IMR-90 (cell line): ENCODE measurements around the gene ESR2. TPM values are rescaled to one million over a fixed set of nuclear protein-coding genes. Genes with fewer than 3 reads are reported as not detected.

Experiments used
- ATAC-seq: fragments of 200-7000 bp; cut with Tn5 transposase; 2 replicates; pipeline ENCODE4 v1.9.1; 2020; ENCODE audit warnings: low read depth, mild to moderate bottlenecking, moderate library complexity
- BruUV-seq: library from RNA; stranded (reverse); fragments of 400-500 nt; replicated peaks from 2 replicates; lab custom pipeline; 2021; lab: Mats Ljungman, UMichigan
- CTCF ChIA-PET: fragments of 300-600 bp; formaldehyde crosslinking; extraction: SDS; loops from one replicate; lab custom pipeline; 2021; ENCODE audit warnings: antibody characterized with exemption; lab: Yijun Ruan, JAX
- POLR2A ChIA-PET: fragments of 300-600 bp; sonication (Branson Sonifier 250); formaldehyde crosslinking; loops from one replicate; lab custom pipeline; 2022; ENCODE audit warnings: antibody characterized with exemption; ENCODE audit not compliant: unreplicated experiment; lab: Charles Lee
- DNase-seq: peaks from one replicate; pipeline ENCODE4 v3.0.0; 2013
- H2AFZ ChIP-seq: replicated peaks from 2 replicates; pipeline ENCODE3; 2013; ENCODE audit warnings: low read length, mild to moderate bottlenecking; ENCODE audit not compliant: poor library complexity
- H2AK5ac ChIP-seq: 2 replicates; pipeline ENCODE4 v1.6.1; 2013; ENCODE audit warnings: low read depth, low read length, inconsistent platforms
- H2AK9ac ChIP-seq: replicated peaks from 2 replicates; pipeline ENCODE3; 2013; ENCODE audit warnings: mild to moderate bottlenecking, low read depth, low read length, moderate library complexity; ENCODE audit not compliant: poor library complexity
- H2BK120ac ChIP-seq: 2 replicates; pipeline ENCODE4 v1.6.1; 2013; ENCODE audit warnings: low read depth, low read length, inconsistent platforms
- H2BK15ac ChIP-seq: 3 replicates; pipeline ENCODE4 v1.6.1; 2013; ENCODE audit warnings: low read depth, low read length, inconsistent platforms
- H2BK20ac ChIP-seq: 2 replicates; pipeline ENCODE4 v1.6.1; 2013; ENCODE audit warnings: low read depth, mild to moderate bottlenecking, inconsistent platforms, low read length, moderate library complexity
- H2BK5ac ChIP-seq: 2 replicates; pipeline ENCODE4 v1.6.1; 2013; ENCODE audit warnings: mild to moderate bottlenecking, low read depth, low read length, inconsistent platforms; ENCODE audit not compliant: poor library complexity, severe bottlenecking
- H3K14ac ChIP-seq: replicated peaks from 2 replicates; pipeline ENCODE4 v1.6.1; 2013; ENCODE audit warnings: low read depth, low read length, inconsistent platforms
- H3K18ac ChIP-seq: 2 replicates; pipeline ENCODE4 v1.6.1; 2013; ENCODE audit warnings: low read depth, low read length, control low read depth
- H3K23ac ChIP-seq: 2 replicates; pipeline ENCODE4 v1.6.1; 2013; ENCODE audit warnings: low read depth, low read length, inconsistent platforms
- H3K27ac ChIP-seq: 2 replicates; pipeline ENCODE4 v1.5.1; 2013; ENCODE audit warnings: mild to moderate bottlenecking, control low read depth, low read length; ENCODE audit not compliant: insufficient read depth
- H3K27me3 ChIP-seq: 2 replicates; pipeline ENCODE4 v1.6.1; 2013; ENCODE audit warnings: low read length; ENCODE audit not compliant: control insufficient read depth, insufficient read depth
- H3K36me3 ChIP-seq: 2 replicates; pipeline ENCODE4 v1.6.1; 2013; ENCODE audit warnings: low read length, mixed read lengths; ENCODE audit not compliant: control insufficient read depth, insufficient read depth
- H3K4ac ChIP-seq: 2 replicates; pipeline ENCODE4 v1.6.1; 2013; ENCODE audit warnings: low read depth, low read length, inconsistent platforms
- H3K4me1 ChIP-seq: 2 replicates; pipeline ENCODE4 v1.6.1; 2013; ENCODE audit warnings: low read length, mixed read lengths; ENCODE audit not compliant: control insufficient read depth, insufficient read depth
- H3K4me2 ChIP-seq: 2 replicates; pipeline ENCODE4 v1.6.1; 2013; ENCODE audit warnings: low read depth, mild to moderate bottlenecking, control low read depth, low read length, moderate library complexity
- H3K4me3 ChIP-seq: 2 replicates; pipeline ENCODE4 v1.5.1; 2013; ENCODE audit warnings: low read depth, mild to moderate bottlenecking, control low read depth, low read length, moderate library complexity; ENCODE audit not compliant: insufficient read depth
- H3K56ac ChIP-seq: 2 replicates; pipeline ENCODE4 v1.6.1; 2013; ENCODE audit warnings: low read length, inconsistent platforms; ENCODE audit not compliant: insufficient read depth; ENCODE audit errors: extremely low read depth
- H3K79me1 ChIP-seq, 2 experiments: 2 replicates each; pipeline ENCODE4 v1.6.1; 2013; ENCODE audit warnings: low read length in 2 of 2, inconsistent platforms in 1 of 2, low read depth in 1 of 2
- H3K9ac ChIP-seq: 2 replicates; pipeline ENCODE4 v1.6.1; 2013; ENCODE audit warnings: low read depth, low read length, control low read depth
- H3K9me1 ChIP-seq: 2 replicates; pipeline ENCODE4 v1.6.1; 2013; ENCODE audit warnings: low read length, inconsistent platforms; ENCODE audit not compliant: insufficient read depth
- H3K9me3 ChIP-seq: 2 replicates; pipeline ENCODE4 v1.6.1; 2013; ENCODE audit warnings: low read length; ENCODE audit not compliant: control insufficient read depth, insufficient read depth
- H4K20me1 ChIP-seq: 2 replicates; pipeline ENCODE4 v1.6.1; 2013; ENCODE audit warnings: low read length, inconsistent platforms; ENCODE audit not compliant: insufficient read depth
- H4K5ac ChIP-seq: 2 replicates; pipeline ENCODE4 v1.6.1; 2013; ENCODE audit warnings: mild to moderate bottlenecking, low read depth, low read length, control low read depth
- H4K8ac ChIP-seq, 2 experiments: 2 replicates each; pipeline ENCODE4 v1.6.1; 2013; ENCODE audit warnings: low read depth in 2 of 2, low read length in 2 of 2, control low read depth in 1 of 2, inconsistent platforms in 1 of 2
- H4K91ac ChIP-seq: 2 replicates; pipeline ENCODE4 v1.6.1; 2013; ENCODE audit warnings: low read depth, low read length, inconsistent platforms; ENCODE audit not compliant: insufficient read depth
- BHLHE40 ChIP-seq: fragments of 150-350 bp; IDR thresholded peaks from 2 replicates; pipeline ENCODE4 v1.6.1; 2016; ENCODE audit warnings: mild to moderate bottlenecking, low read depth, low read length
- CEBPB ChIP-seq: IDR thresholded peaks from 2 replicates; pipeline ENCODE4 v1.6.1; 2012; ENCODE audit warnings: low read depth, low read length, improper control_type of control experiment
- CHD1 ChIP-seq: IDR thresholded peaks from 2 replicates; pipeline ENCODE4 v1.6.1; 2012; ENCODE audit warnings: low read depth, low read length, improper control_type of control experiment
- ELK1 ChIP-seq: fragments of 150-350 bp; IDR thresholded peaks from 2 replicates; pipeline ENCODE4 v1.6.1; 2016; ENCODE audit warnings: low read depth, mild to moderate bottlenecking, low read length, moderate library complexity, borderline replicate concordance
- FOS ChIP-seq: fragments of 150-350 bp; IDR thresholded peaks from 2 replicates; pipeline ENCODE4 v1.6.1; 2016; ENCODE audit warnings: low read depth, low read length
- MAFK ChIP-seq: IDR thresholded peaks from 2 replicates; pipeline ENCODE4 v1.6.1; 2012; ENCODE audit warnings: low read depth, low read length, improper control_type of control experiment
- MXI1 ChIP-seq: IDR thresholded peaks from 2 replicates; pipeline ENCODE4 v1.6.1; 2012; ENCODE audit warnings: low read depth, mild to moderate bottlenecking, low read length, moderate library complexity, borderline replicate concordance
- NFE2L2 ChIP-seq: fragments of 150-350 bp; IDR thresholded peaks from 2 replicates; pipeline ENCODE4 v1.6.1; 2016; ENCODE audit warnings: low read depth, mild to moderate bottlenecking, low read length
- POLR2A ChIP-seq: IDR thresholded peaks from 2 replicates; pipeline ENCODE4 v1.6.1; 2012; ENCODE audit warnings: mild to moderate bottlenecking, low read depth, low read length
- RAD21 ChIP-seq: IDR thresholded peaks from 2 replicates; pipeline ENCODE4 v1.6.1; 2012; ENCODE audit warnings: low read length, improper control_type of control experiment
- RCOR1 ChIP-seq: IDR thresholded peaks from 2 replicates; pipeline ENCODE4 v1.6.1; 2012; ENCODE audit warnings: mild to moderate bottlenecking, low read length, improper control_type of control experiment; ENCODE audit not compliant: insufficient replicate concordance
- USF2 ChIP-seq: fragments of 150-350 bp; IDR thresholded peaks from 2 replicates; pipeline ENCODE4 v1.6.1; 2017; ENCODE audit warnings: mild to moderate bottlenecking, antibody characterized with exemption, low read length, low read depth
- WGBS, 2 experiments: methylation state at CpG; one replicate each; pipeline versions ENCODE4 v1.1.5 to v1.1.7; 2013; ENCODE audit warnings: missing lambda C conversion rate in 2 of 2; ENCODE audit not compliant: insufficient read length in 1 of 2; ENCODE audit errors: extremely low coverage in 2 of 2; 5-methylcytosine and 5-hydroxymethylcytosine counted together
- dilution Hi-C: fragments of 300-500 bp; cut with HindIII; formaldehyde crosslinking; loops from one replicate; pipeline ENCODE4 v1.14.3; 2018; ENCODE audit warnings: low sequenced_read_pairs; ENCODE audit not compliant: unreplicated experiment
- in situ Hi-C: fragments of 300-500 bp; cut with MboI; formaldehyde crosslinking; loops from 3 replicates; pipeline ENCODE4 v1.14.3; 2019; ENCODE audit warnings: low sequenced_read_pairs, inconsistent platforms, mixed read lengths
- intact Hi-C: fragments of 100-400 bp; cut with micrococcal nuclease; formaldehyde crosslinking; loops from 2 replicates; pipeline ENCODE4 v1.10.0; 2022
- polyA plus RNA-seq, 3 experiments: library from polyadenylated mRNA; depleted of rRNA; stranded (reverse); fragments of >200 nt; gene quantifications; 2 replicates each; pipeline ENCODE4 v1.2.3, GENCODE V29; 2012; ENCODE audit warnings: low replicate concordance in 1 of 3
- total RNA-seq: library from RNA; depleted of rRNA; stranded (reverse); fragments of >200 nt; gene quantifications from 2 replicates; pipeline ENCODE4 v1.2.3, GENCODE V29; 2012
- TF ChIP-seq, protein P1 (sequence below): conservative IDR thresholded peaks from 2 replicates; pipeline ENCODE4 v1.5.1; 2012; ENCODE audit warnings: mild to moderate bottlenecking, low read depth, low read length, improper control_type of control experiment

The ESR2 gene
- total and polyA plus RNA-seq, 2 of the 4 experiments (the other 2 are of a cell fraction) = under 0.01 to 0.03 TPM

GRCh38 chr14:64337888-64338615, 43.9 kb upstream of the ESR2 start:
- 0% methylated on average over 9 of the region's 49 CpGs; no CpG with 5 or more reads in 1 of the 2 experiments for WGBS, 2 experiments
- POLR2A ChIA-PET = no interaction called here
- Histone ChIP-seq H3K4me1 (no peaks in the 10 kb centered on the region), H3K27ac (peak overlapping the region; percentile 52), H2BK20ac (no peak overlapping the region), H3K79me1 (peaks cover 4 to 8% of the 10 kb centered on the region in 2 experiments; a peak in 3 of 4 replicates), H2AFZ (peak overlapping the region; percentile 97), H3K9me1 (peaks cover 3% of the 10 kb centered on the region; the same call in 1 of the 2 replicates), H3K14ac (peak overlapping the region; percentile 86), H4K8ac (peak overlapping the region; percentile 11 to 77; a peak in 3 of 4 replicates), H3K23ac (peak overlapping the region; percentile 90; the same call in 1 of the 2 replicates), H2BK5ac (peak overlapping the region; percentile 8), H4K5ac (no peak overlapping the region), H3K4ac (peak overlapping the region; percentile 62), H3K56ac (peak overlapping the region; percentile 44; the same call in 1 of the 2 replicates), H3K9me3 (no peaks in the 10 kb centered on the region; the same call in 1 of the 2 replicates), H3K18ac (no peak overlapping the region), H2AK5ac (peak overlapping the region; percentile 49), H4K20me1 (no peaks in the 10 kb centered on the region), H3K36me3 (no peaks in the 10 kb centered on the region), H2BK120ac (no peak overlapping the region), H3K27me3 (no peaks in the 10 kb centered on the region), H2BK15ac (no peak overlapping the region), H2AK9ac (peak overlapping the region; percentile 68), H4K91ac (peak overlapping the region; percentile 10), H3K4me3 (peak overlapping the region; percentile 57), H3K4me2 (peak overlapping the region; percentile 76), H3K9ac (peak overlapping the region; percentile 72)
- no peak for TF ChIP-seq RAD21
- no peak for TF ChIP-seq RCOR1
- TF ChIP-seq BHLHE40 = no peak
- TF ChIP-seq, protein P1, sequence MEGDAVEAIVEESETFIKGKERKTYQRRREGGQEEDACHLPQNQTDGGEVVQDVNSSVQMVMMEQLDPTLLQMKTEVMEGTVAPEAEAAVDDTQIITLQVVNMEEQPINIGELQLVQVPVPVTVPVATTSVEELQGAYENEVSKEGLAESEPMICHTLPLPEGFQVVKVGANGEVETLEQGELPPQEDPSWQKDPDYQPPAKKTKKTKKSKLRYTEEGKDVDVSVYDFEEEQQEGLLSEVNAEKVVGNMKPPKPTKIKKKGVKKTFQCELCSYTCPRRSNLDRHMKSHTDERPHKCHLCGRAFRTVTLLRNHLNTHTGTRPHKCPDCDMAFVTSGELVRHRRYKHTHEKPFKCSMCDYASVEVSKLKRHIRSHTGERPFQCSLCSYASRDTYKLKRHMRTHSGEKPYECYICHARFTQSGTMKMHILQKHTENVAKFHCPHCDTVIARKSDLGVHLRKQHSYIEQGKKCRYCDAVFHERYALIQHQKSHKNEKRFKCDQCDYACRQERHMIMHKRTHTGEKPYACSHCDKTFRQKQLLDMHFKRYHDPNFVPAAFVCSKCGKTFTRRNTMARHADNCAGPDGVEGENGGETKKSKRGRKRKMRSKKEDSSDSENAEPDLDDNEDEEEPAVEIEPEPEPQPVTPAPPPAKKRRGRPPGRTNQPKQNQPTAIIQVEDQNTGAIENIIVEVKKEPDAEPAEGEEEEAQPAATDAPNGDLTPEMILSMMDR = 0 out of 2 replicates have a peak, but pooled peaks have one; percentile 17
- TF ChIP-seq USF2 = no peak
- peak; percentile 68; the same call in 1 of the 2 replicates for TF ChIP-seq MXI1
- no peak for TF ChIP-seq ELK1
- TF ChIP-seq CEBPB = no peak
- TF ChIP-seq NFE2L2 = no peak
- no peak for TF ChIP-seq POLR2A
- no peak for TF ChIP-seq CHD1
- TF ChIP-seq MAFK = no peak
- TF ChIP-seq FOS = no peak
- in situ Hi-C loops = no loop called here
- CTCF ChIA-PET = interaction anchor here (0.6 kb wide), 3 partner anchors 10 to 92 kb away, joined by 3 read pairs; no protein-coding TSS in a partner anchor
- DNase-seq (peak; percentile 58), ATAC-seq (peak; percentile 72)
- dilution Hi-C loops = no loop called here
- intact Hi-C loops = no loop called here
- no TSS peak for BruUV-seq
